Kidney capillary endothelial cell (primary cell): Measurements from ENCODE around the gene ZBTB49.

Experiments
- DNase-seq: peaks from one replicate; pipeline ENCODE4 v3.0.0-alpha.2; 2018; ENCODE audit warnings: low spot score

The ZBTB49 gene

GRCh38 chr4:4358093-4358854 lies 68.2 kb downstream of the ZBTB49 start:
- no peak for DNase-seq

GRCh38 chr4:4361883-4362282 lies 71.8 kb downstream of the ZBTB49 start:
- DNase-seq = no peak

GRCh38 chr4:4362991-4363697 lies 73.1 kb downstream of the ZBTB49 start:
- no peak for DNase-seq

- no peak for DNase-seq
Observed at GRCh38 chr4:4364061-4364460, 74.0 kb downstream of the ZBTB49 start.

- no peak for DNase-seq
Observed at GRCh38 chr4:4364486-4365208, 74.6 kb downstream of the ZBTB49 start.

- no peak for DNase-seq
Observed at GRCh38 chr4:4368809-4369580, 78.9 kb downstream of the ZBTB49 start.
